Astrocyte (in vitro differentiated cells and primary cell): ENCODE results near the gene HGFAC.

ENCODE experiments used
- EZH2 ChIP-seq: IDR thresholded peaks from 2 replicates; pipeline ENCODE4 v1.6.1; 2012; ENCODE audit warnings: mild to moderate bottlenecking, low read length, inconsistent platforms; ENCODE audit not compliant: insufficient read depth
- TF ChIP-seq, protein P1 (sequence below): IDR thresholded peaks from 2 replicates; pipeline ENCODE4 v1.5.1; 2011; ENCODE audit warnings: low read depth, mild to moderate bottlenecking, inconsistent platforms, low read length, moderate library complexity; ENCODE audit not compliant: insufficient read depth

DNA sequence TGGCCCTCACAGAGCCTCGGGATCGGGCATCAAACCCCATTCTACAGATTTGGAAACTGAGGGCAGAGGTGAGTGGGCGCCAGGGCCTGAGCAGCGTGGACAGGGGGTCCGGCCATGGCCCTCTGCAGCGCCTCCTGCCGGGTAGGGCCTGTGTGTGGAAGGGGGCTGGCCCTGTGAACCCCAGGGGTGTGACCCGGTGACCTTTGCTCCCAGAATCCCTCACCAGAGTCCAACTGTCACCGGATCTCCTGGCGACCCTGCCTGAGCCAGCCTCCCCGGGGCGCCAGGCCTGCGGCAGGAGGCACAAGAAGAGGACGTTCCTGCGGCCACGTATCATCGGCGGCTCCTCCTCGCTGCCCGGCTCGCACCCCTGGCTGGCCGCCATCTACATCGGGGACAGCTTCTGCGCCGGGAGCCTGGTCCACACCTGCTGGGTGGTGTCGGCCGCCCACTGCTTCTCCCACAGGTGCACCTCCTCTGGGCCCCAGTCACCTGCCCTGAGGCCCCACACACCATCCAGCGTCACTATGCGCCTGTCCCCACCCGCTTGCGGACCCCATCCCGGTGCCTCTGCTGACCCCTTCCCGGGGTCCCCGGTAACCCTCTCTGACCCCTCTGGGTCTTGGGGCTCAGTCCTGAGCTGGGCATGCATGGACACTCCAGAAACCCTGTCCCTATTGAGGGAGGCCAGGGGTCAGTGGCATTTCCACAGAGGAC is 4.2 kb downstream of the HGFAC start:
- TF ChIP-seq, protein P1, sequence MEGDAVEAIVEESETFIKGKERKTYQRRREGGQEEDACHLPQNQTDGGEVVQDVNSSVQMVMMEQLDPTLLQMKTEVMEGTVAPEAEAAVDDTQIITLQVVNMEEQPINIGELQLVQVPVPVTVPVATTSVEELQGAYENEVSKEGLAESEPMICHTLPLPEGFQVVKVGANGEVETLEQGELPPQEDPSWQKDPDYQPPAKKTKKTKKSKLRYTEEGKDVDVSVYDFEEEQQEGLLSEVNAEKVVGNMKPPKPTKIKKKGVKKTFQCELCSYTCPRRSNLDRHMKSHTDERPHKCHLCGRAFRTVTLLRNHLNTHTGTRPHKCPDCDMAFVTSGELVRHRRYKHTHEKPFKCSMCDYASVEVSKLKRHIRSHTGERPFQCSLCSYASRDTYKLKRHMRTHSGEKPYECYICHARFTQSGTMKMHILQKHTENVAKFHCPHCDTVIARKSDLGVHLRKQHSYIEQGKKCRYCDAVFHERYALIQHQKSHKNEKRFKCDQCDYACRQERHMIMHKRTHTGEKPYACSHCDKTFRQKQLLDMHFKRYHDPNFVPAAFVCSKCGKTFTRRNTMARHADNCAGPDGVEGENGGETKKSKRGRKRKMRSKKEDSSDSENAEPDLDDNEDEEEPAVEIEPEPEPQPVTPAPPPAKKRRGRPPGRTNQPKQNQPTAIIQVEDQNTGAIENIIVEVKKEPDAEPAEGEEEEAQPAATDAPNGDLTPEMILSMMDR: no peak
- no peak for TF ChIP-seq EZH2
